Adrenal gland (tissue), 12 donors: Measurements from ENCODE around the gene OGDH. TPM values are rescaled to one million over a fixed set of nuclear protein-coding genes. Genes with fewer than 3 reads are reported as not detected.
A peak's percentile ranks its signal among the peaks of the same experiment; 100 is the strongest.

Experiments
- DNase-seq, 7 donors: peaks; one replicate each; pipeline ENCODE4 v3.0.0-alpha.2; 2019 to 2020
- H3K27ac ChIP-seq, 5 donors: fragments of 200-600 bp; sonication (generic) in 4 of 5; 1 replicate in 3 of 5; 2 replicates in 2 of 5; pipeline versions ENCODE4 v1.5.1 to v1.8.0; 2016 to 2020; ENCODE audit warnings: mild to moderate bottlenecking in 1 of 5
- H3K27me3 ChIP-seq: fragments of 200-600 bp; 2 replicates; pipeline ENCODE4 v1.8.0; 2021
- H3K36me3 ChIP-seq, 2 donors: fragments of 200-600 bp; replicated peaks in 1 of 2; 1 replicate in 1 of 2; 2 replicates in 1 of 2; pipeline versions ENCODE4 v1.5.1 to v1.8.0; 2018 to 2022
- H3K4me1 ChIP-seq, 2 donors: fragments of 200-600 bp; replicated peaks in 1 of 2; 1 replicate in 1 of 2; 2 replicates in 1 of 2; pipeline versions ENCODE4 v1.5.1 to v1.8.0; 2018 to 2021
- H3K4me3 ChIP-seq, 4 donors: fragments of 200-600 bp; sonication (generic) in 3 of 4; one replicate each; pipeline ENCODE4 v1.5.1; 2016 to 2018
- H3K9me3 ChIP-seq, 3 donors: fragments of 200-600 bp; sonication (generic) in 1 of 3; replicated peaks in 1 of 3; 1 replicate in 2 of 3; 2 replicates in 1 of 3; pipeline versions ENCODE4 v1.5.1 to v1.8.0; 2016 to 2021
- CTCF ChIP-seq, 6 experiments: fragments of 450-650 bp in 4 of 6; fragments of 200-600 bp in 2 of 6; sonication (generic) in 1 of 6; IDR thresholded peaks; 1 replicate in 5 of 6; 2 replicates in 1 of 6; pipeline versions ENCODE4 v1.5.1 to v1.8.0; 2016 to 2021; ENCODE audit warnings: antibody characterized with exemption in 6 of 6, mild to moderate bottlenecking in 2 of 6, moderate library complexity in 1 of 6
- POLR2A ChIP-seq, 2 donors: fragments of 450-650 bp; IDR thresholded peaks; one replicate each; pipeline ENCODE4 v1.6.1; 2017; ENCODE audit warnings: antibody characterized with exemption in 2 of 2, mild to moderate bottlenecking in 2 of 2, moderate library complexity in 1 of 2
- WGBS, 4 donors: extraction: QIAGEN DNeasy Blood & Tissue Kit in 2 of 4; methylation state at CpG; one replicate each; pipeline versions ENCODE4 v1.1.5 to v1.1.7; 2013 to 2017; 5-methylcytosine and 5-hydroxymethylcytosine counted together
- intact Hi-C, 2 donors: fragments of 100-400 bp; cut with DNase I; formaldehyde crosslinking; loops; one replicate each; pipeline versions ENCODE4 v1.14.1 to v1.15.0; 2022 to 2023
- polyA plus RNA-seq, 3 donors: library from polyadenylated mRNA; stranded (reverse); fragments of 200-250 nt in 2 of 3; fragments of 350-450 nt in 1 of 3; fragmentation: Illumina TruSeq in 1 of 3; extraction: RNeasy Lipid Tissue Mini Kit (QIAGEN cat#74804) in 1 of 3; gene quantifications; one replicate each; pipeline ENCODE4 v1.2.3, GENCODE V29; 2013 to 2014
- total RNA-seq, 9 donors: library from RNA; depleted of rRNA in 4 of 9; stranded (reverse); fragments of >200 nt in 4 of 9; fragments of 120-200 nt in 1 of 9; fragmentation: NEBNext Ultra II Directional in 1 of 9; extraction: Animal tissue kit (Norgen Biotek cat#: 25700) in 1 of 9; gene quantifications; one replicate each; pipeline versions ENCODE4 v1.1.0 to v1.2.4, GENCODE V29; 2013 to 2023
- donor health status: healthy with polysubstance abuse.
- donor health status: Bipolar disorder and iron deficiency.
- donor health status: DM: yes; HTN: yes; CAD: no.
- donor health status: DM: no; HTN: no; CAD: no.
- donor health status: DM: no; HTN: no; CAD: no.
- donor health status: DM: yes; HTN: yes; CAD: no.

The OGDH gene
- total and polyA plus RNA-seq, 12 donors = 46.0 to 284 (median 144) TPM

GRCh38 chr7:44733708-44734481 is 127.5 kb downstream of the OGDH start:
- DNase-seq = peak in 5 of 7 donors; percentile 52 to 71 (median 54)

GRCh38 chr7:44735403-44736165 is 129.2 kb downstream of the OGDH start:
- intact Hi-C loops = no loop called here
- no peak for DNase-seq
- TF ChIP-seq CTCF (IDR thresholded peaks at IDR 0.05) (no peak), POLR2A (IDR thresholded peaks at IDR 0.05) (no peak)
- no peak overlapping the region for H3K27ac ChIP-seq
- WGBS, 4 donors = 61 to 72% (median 67%) methylated on average over 5 of the region's 5 CpGs
- no peaks in the 10 kb centered on the region for H3K9me3 ChIP-seq
- no peaks in the 10 kb centered on the region for H3K27me3 ChIP-seq
- H3K36me3 ChIP-seq = no peaks in the 10 kb centered on the region
- H3K4me1 ChIP-seq = no peaks in the 10 kb centered on the region
- H3K4me3 ChIP-seq = no peak overlapping the region

More at GRCh38 chr7:44733708-44734481, 127.5 kb downstream of the OGDH start:
- H3K36me3 ChIP-seq = no peaks in the 10 kb centered on the region
- intact Hi-C loops = no loop called here
- no peak overlapping the region for H3K4me3 ChIP-seq
- no peak for TF ChIP-seq CTCF (IDR thresholded peaks at IDR 0.05)
- TF ChIP-seq POLR2A (IDR thresholded peaks at IDR 0.05) = no peak
- no peaks in the 10 kb centered on the region for H3K27me3 ChIP-seq
- no peaks in the 10 kb centered on the region for H3K9me3 ChIP-seq
- 26 to 53% (median 46%) methylated on average over 5 of the region's 5 CpGs for WGBS, 4 donors
- no peak overlapping the region for H3K27ac ChIP-seq
- no peaks in the 10 kb centered on the region for H3K4me1 ChIP-seq

GRCh38 chr7:44736896-44737295 is 130.5 kb downstream of the OGDH start:
- TF ChIP-seq POLR2A (IDR thresholded peaks at IDR 0.05) (no peak), CTCF (IDR thresholded peaks at IDR 0.05) (no peak)
- DNase-seq = no peak
- 77 to 90% (median 83%) methylated on average over 3 of the region's 3 CpGs for WGBS, 4 donors
- Histone ChIP-seq H3K27me3 (no peaks in the 10 kb centered on the region), H3K36me3 (no peaks in the 10 kb centered on the region), H3K9me3 (no peaks in the 10 kb centered on the region), H3K27ac (no peak overlapping the region), H3K4me3 (no peak overlapping the region), H3K4me1 (no peaks in the 10 kb centered on the region)
- intact Hi-C loops = no loop called here

- H3K27me3 ChIP-seq = no peaks in the 10 kb centered on the region
- WGBS, 4 donors = 84 to 87% (median 86%) methylated on average over 3 to 4 of the region's 4 CpGs
- H3K4me3 ChIP-seq = no peak overlapping the region
These were observed 131.8 kb downstream of the OGDH start for GRCh38 chr7:44738051-44738723.

More at GRCh38 chr7:44738051-44738723, 131.8 kb downstream of the OGDH start:
- Histone ChIP-seq H3K27ac (no peak overlapping the region), H3K4me1 (no peaks in the 10 kb centered on the region), H3K9me3 (no peaks in the 10 kb centered on the region), H3K36me3 (no peaks in the 10 kb centered on the region)
- no peak for DNase-seq
- intact Hi-C loops = no loop called here
- TF ChIP-seq POLR2A (IDR thresholded peaks at IDR 0.05) = no peak
- no peak for TF ChIP-seq CTCF (IDR thresholded peaks at IDR 0.05)
